GM12878 (cell line): ENCODE measurements around the gene NTM. TPM values are rescaled to one million over a fixed set of nuclear protein-coding genes. Genes with fewer than 3 reads are reported as not detected.

ENCODE experiments used
- ATAC-seq: fragments of 200-7000 bp; cut with Tn5 transposase; 3 replicates; pipeline ENCODE4 v1.9.1; 2020; ENCODE audit warnings: mild to moderate bottlenecking, moderate library complexity
- BruUV-seq: library from RNA; stranded (reverse); fragments of 400-500 nt; replicated peaks from 2 replicates; lab custom pipeline; 2021; lab: Mats Ljungman, UMichigan
- CTCF ChIA-PET: fragments of 300-600 bp; sonication (Branson Sonifier 250); formaldehyde crosslinking; extraction: SDS; loops from one replicate; lab custom pipeline; 2021; ENCODE audit warnings: inconsistent platforms; lab: Yijun Ruan, JAX
- POLR2A ChIA-PET: fragments of 350-600 bp; formaldehyde crosslinking; extraction: SDS; loops from one replicate; lab custom pipeline; 2021; ENCODE audit warnings: inconsistent platforms; lab: Charles Lee
- RAD21 ChIA-PET: fragments of 300-600 bp; sonication (Branson Sonifier 250); formaldehyde crosslinking; loops from one replicate; lab custom pipeline; 2023; ENCODE audit warnings: antibody characterized with exemption; ENCODE audit not compliant: unreplicated experiment; lab: Charles Lee
- SMC1A ChIA-PET: fragments of 300-600 bp; sonication (Branson Sonifier 250); formaldehyde crosslinking; loops from one replicate; lab custom pipeline; 2023; ENCODE audit not compliant: unreplicated experiment, uncharacterized antibody; lab: Charles Lee
- DNase-seq: peaks from one replicate; pipeline ENCODE4 v3.0.0-alpha.2; 2011; ENCODE audit warnings: low read depth, low spot score
- FAIRE-seq: peaks from 3 replicates; lab custom pipeline; 2011; peaks lifted over from hg19 to GRCh38; lab: Jason Lieb, UNC
- H2AFZ ChIP-seq: 2 replicates; pipeline ENCODE4 v1.6.0; 2011; ENCODE audit warnings: low read depth, low read length, control low read depth; ENCODE audit not compliant: control insufficient read depth
- H3K27ac ChIP-seq: 2 replicates; pipeline ENCODE4 v1.5.1; 2011; ENCODE audit warnings: control low read depth; ENCODE audit not compliant: control insufficient read depth, insufficient read depth
- H3K27me3 ChIP-seq, 2 experiments: replicated peaks in 1 of 2; 2 replicates each; pipeline versions ENCODE4 v1.6.0 to v1.6.1; 2011; ENCODE audit warnings: low read length in 1 of 2; ENCODE audit not compliant: control insufficient read depth in 2 of 2, insufficient read depth in 2 of 2
- H3K36me3 ChIP-seq, 2 experiments: 2 replicates each; pipeline ENCODE4 v1.5.1; 2011; ENCODE audit warnings: low read length in 1 of 2; ENCODE audit not compliant: control insufficient read depth in 2 of 2, insufficient read depth in 2 of 2
- H3K4me1 ChIP-seq: 2 replicates; pipeline ENCODE4 v1.6.1; 2011; ENCODE audit warnings: mild to moderate bottlenecking, low read length, moderate library complexity, mixed read lengths; ENCODE audit not compliant: control insufficient read depth, insufficient read depth
- H3K4me2 ChIP-seq: 2 replicates; pipeline ENCODE4 v1.6.0; 2011; ENCODE audit warnings: control low read depth; ENCODE audit not compliant: control insufficient read depth, insufficient read depth
- H3K4me3 ChIP-seq: fragments of 200-600 bp; sonication (generic); 2 replicates; pipeline ENCODE4 v1.5.1; 2016
- H3K79me2 ChIP-seq: 2 replicates; pipeline ENCODE4 v1.6.0; 2011; ENCODE audit warnings: low read length; ENCODE audit not compliant: control insufficient read depth, insufficient read depth
- H3K9ac ChIP-seq: 2 replicates; pipeline ENCODE4 v1.8.0; 2011; ENCODE audit warnings: low read length, control low read depth, mixed read lengths; ENCODE audit not compliant: control insufficient read depth, insufficient read depth
- H3K9me3 ChIP-seq: replicated peaks from 3 replicates; pipeline ENCODE4 v1.5.1; 2011; ENCODE audit warnings: mild to moderate bottlenecking, low read length; ENCODE audit not compliant: control insufficient read depth, insufficient read depth
- H4K20me1 ChIP-seq: 2 replicates; pipeline ENCODE4 v1.6.0; 2011; ENCODE audit not compliant: control insufficient read depth, insufficient read depth
- CHD4 ChIP-seq: fragments of 200-600 bp; sonication (generic); IDR thresholded peaks from 2 replicates; pipeline ENCODE4 v1.6.1; 2016; ENCODE audit warnings: mild to moderate bottlenecking
- EP300 ChIP-seq, 2 experiments: fragments of 150-350 bp in 1 of 2; IDR thresholded peaks; 2 replicates each; pipeline ENCODE4 v1.6.1; 2011 to 2012; ENCODE audit warnings: low read depth in 2 of 2, low read length in 2 of 2, borderline replicate concordance in 1 of 2, improper control_type of control experiment in 1 of 2, inconsistent platforms in 1 of 2; ENCODE audit not compliant: control insufficient read depth in 1 of 2
- KLF5 ChIP-seq: fragments of 450-650 bp; IDR thresholded peaks from 2 replicates; pipeline ENCODE4 v1.6.1; 2014; ENCODE audit warnings: mild to moderate bottlenecking; ENCODE audit not compliant: partially characterized antibody
- MYB ChIP-seq: fragments of 150-350 bp; IDR thresholded peaks from 2 replicates; pipeline ENCODE4 v1.6.1; 2014; ENCODE audit warnings: mild to moderate bottlenecking, low read depth, low read length, borderline replicate concordance
- NBN ChIP-seq: fragments of 450-650 bp; IDR thresholded peaks from 2 replicates; pipeline ENCODE4 v1.6.1; 2016
- PBX3 ChIP-seq: IDR thresholded peaks from 2 replicates; pipeline ENCODE4 v1.6.1; 2011; ENCODE audit warnings: mild to moderate bottlenecking, low read depth, low read length, moderate library complexity; ENCODE audit not compliant: insufficient replicate concordance
- RBBP5 ChIP-seq: fragments of 200-600 bp; sonication (generic); conservative IDR thresholded peaks from 2 replicates; pipeline ENCODE4 v1.6.1; 2016
- RCOR1 ChIP-seq: conservative IDR thresholded peaks from 2 replicates; pipeline ENCODE4 v1.6.1; 2012; ENCODE audit warnings: low read depth, low read length, improper control_type of control experiment
- RELA ChIP-seq: fragments of 450-650 bp; IDR thresholded peaks from 2 replicates; pipeline ENCODE4 v1.8.0; 2014; ENCODE audit warnings: borderline replicate concordance; ENCODE audit not compliant: partially characterized antibody
- SMAD5 ChIP-seq: IDR thresholded peaks from 2 replicates; pipeline ENCODE4 v1.6.1; 2016; ENCODE audit warnings: antibody characterized with exemption, low read depth
- SMARCA5 ChIP-seq: fragments of 450-650 bp; IDR thresholded peaks from 2 replicates; pipeline ENCODE4 v1.6.1; 2017; ENCODE audit warnings: mild to moderate bottlenecking
- SUZ12 ChIP-seq: fragments of 200-600 bp; sonication (generic); IDR thresholded peaks from one replicate; pipeline ENCODE4 v1.6.1; 2018; ENCODE audit warnings: antibody characterized with exemption, mild to moderate bottlenecking; ENCODE audit not compliant: unreplicated experiment
- WGBS: methylation state at CpG from one replicate; pipeline ENCODE4 v1.1.6; 2016; ENCODE audit warnings: low lambda C conversion rate; ENCODE audit not compliant: insufficient replicate concordance, insufficient coverage; ENCODE audit errors: missing lambda C conversion rate; 5-methylcytosine and 5-hydroxymethylcytosine counted together
- in situ Hi-C: fragments of 300-500 bp; cut with MboI; formaldehyde crosslinking; loops from 9 replicates; pipeline ENCODE4 v1.14.3; 2018; ENCODE audit warnings: mixed read lengths
- intact Hi-C: fragments of 100-400 bp; cut with micrococcal nuclease; formaldehyde crosslinking; loops from one replicate; pipeline ENCODE4 v1.14.2; 2022; ENCODE audit not compliant: unreplicated experiment
- polyA plus RNA-seq, 11 experiments: library from polyadenylated mRNA; depleted of rRNA in 4 of 11; unstranded in 6 of 11; stranded (reverse) in 5 of 11; fragments of >200 nt; fragmentation: Nextera tagmentation in 4 of 11; fragmentation: Illumina TruSeq in 1 of 11; extraction: Ambion mirVana in 4 of 11; extraction: Trizol in 1 of 11; gene quantifications; 1 replicate in 1 of 11; 2 replicates in 10 of 11; pipeline versions ENCODE4 v1.2.1 to v1.2.3, GENCODE V29; 2011 to 2016; ENCODE audit warnings: inconsistent platforms in 2 of 11, missing spikeins in 2 of 11, low read depth in 1 of 11
- total RNA-seq, 4 experiments: library from RNA; depleted of rRNA in 3 of 4; stranded (reverse); fragments of >200 nt in 3 of 4; fragmentation: Illumina TruSeq in 1 of 4; extraction: Trizol in 1 of 4; gene quantifications; 2 replicates each; pipeline versions ENCODE4 v1.2.1 to v1.2.3, GENCODE V29; 2013 to 2021

NTM gene
- total and polyA plus RNA-seq, 10 of the 15 experiments (the other 5 are each of a cell fraction or from before 2014, with no cell fraction given), result not detected

DNA sequence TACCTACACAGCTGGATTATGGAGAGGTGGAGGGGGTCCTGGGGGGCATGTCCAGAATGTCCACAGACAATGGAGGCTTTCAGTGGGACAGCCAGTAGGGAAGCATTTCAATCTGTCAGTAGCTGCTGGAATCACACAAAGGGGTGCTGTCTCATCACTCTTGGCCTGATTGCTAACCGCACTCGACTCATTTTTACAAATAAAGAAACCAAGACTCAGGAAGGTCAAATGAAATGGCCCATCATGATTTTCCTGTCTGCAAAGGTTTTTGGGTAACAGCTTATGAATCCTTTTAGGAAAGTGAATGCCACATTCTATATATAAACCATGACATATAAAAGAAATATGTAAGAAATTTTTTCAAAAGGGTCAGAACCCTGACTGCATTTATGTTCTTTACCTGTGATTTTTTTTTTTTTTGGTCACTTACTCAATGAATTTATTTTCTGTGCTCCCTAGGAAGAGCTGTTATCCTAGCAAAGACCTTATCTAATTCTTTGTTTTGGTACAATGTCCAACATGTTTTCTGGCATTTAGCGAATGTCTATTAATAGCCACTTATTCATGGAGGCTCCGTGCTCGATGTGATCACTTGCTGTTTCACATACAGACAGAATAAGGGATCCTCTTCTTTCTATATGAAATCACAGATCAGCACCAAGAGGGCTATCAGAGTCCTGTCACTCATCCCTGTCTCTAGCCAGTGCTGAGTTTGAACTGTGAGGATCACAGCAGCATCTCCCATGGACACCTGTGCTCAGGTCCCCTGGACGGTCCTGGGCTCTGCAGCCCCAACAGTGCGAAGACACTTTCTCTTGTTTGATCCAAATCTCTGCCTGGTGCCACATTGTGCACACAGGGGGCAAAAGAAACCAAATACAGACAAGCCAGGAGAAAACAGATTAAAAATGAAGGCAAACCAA lies 979.7 kb downstream of the NTM start (continued):
- no peak for TF ChIP-seq CHD4

DNA sequence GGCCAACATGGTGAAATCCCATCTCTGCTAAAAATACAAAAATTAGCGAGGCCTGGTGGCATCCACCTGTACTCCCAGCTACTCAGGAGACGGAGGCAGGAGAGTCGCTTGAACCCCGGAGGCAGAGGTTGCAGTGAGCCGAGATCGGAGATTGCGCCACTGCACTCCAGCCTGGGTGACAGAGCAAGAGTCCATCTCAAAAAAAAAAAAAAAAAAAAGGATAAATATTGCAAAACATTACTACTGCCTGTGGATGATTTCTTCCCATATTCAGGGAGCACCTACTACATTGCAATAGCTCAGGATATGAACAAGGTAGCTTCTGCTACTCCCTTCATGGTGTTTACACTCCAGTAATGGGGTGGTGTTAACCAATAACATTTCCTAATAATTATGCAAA lies 980.6 kb downstream of the NTM start:
- FAIRE-seq, result no peak
- intact Hi-C loops, result no loop called here
- POLR2A ChIA-PET, result no interaction called here
- H3K4me3 ChIP-seq, result no peak overlapping the region
- no peak for TF ChIP-seq MYB
- no peak for TF ChIP-seq PBX3
- TF ChIP-seq EP300 (IDR thresholded peaks at IDR 0.05; ENCODE audit: borderline replicate concordance in 1 of 2, control insufficient read depth in 1 of 2, low read depth in 2 of 2, low read length in 2 of 2), result no peak
- no peak for TF ChIP-seq SMARCA5
- TF ChIP-seq RBBP5, result no peak
- no peak for TF ChIP-seq KLF5
- no peak for TF ChIP-seq NBN
- TF ChIP-seq RCOR1, result no peak
- TF ChIP-seq RELA, result no peak
- no peak for TF ChIP-seq SUZ12
- no peak for TF ChIP-seq SMAD5
- TF ChIP-seq, all 136 proteins: peak for 0
- peaks cover 9% of the 10 kb centered on the region; the same call in 1 of the 2 replicates for H3K4me1 ChIP-seq
- no peak for ATAC-seq
- H4K20me1 ChIP-seq, result no peaks in the 10 kb centered on the region
- ChIA-PET CTCF (interaction anchor here (0.7 to 1.1 kb wide), 2 partner anchors 39 to 1731 kb away, joined by 3 to 4 read pairs; no protein-coding TSS in a partner anchor), RAD21 (no interaction called here), SMC1A (interaction anchor here (1.4 kb wide), 1 partner anchor 14 kb away, joined by 3 read pairs; no protein-coding TSS in a partner anchor)
- H2AFZ ChIP-seq, result no peak overlapping the region
- no peak for DNase-seq
- H3K79me2 ChIP-seq, result no peaks in the 10 kb centered on the region
- in situ Hi-C loops, result loop anchor here (10.0 kb wide), 1 partner anchor 466 kb away; no protein-coding TSS in a partner anchor
- BruUV-seq, result no TSS peak
- no peak overlapping the region for H3K27ac ChIP-seq
- no peaks in the 10 kb centered on the region for H3K36me3 ChIP-seq
- WGBS, result 69% methylated on average over 7 of the region's 7 CpGs
- no peaks in the 10 kb centered on the region for H3K9me3 ChIP-seq
- no peaks in the 10 kb centered on the region for H3K27me3 ChIP-seq
- no peak overlapping the region for H3K4me2 ChIP-seq
- H3K9ac ChIP-seq, result no peak overlapping the region
